Immature natural killer cell (primary cell): ENCODE measurements around the gene TMBIM1. TPM values are rescaled to one million over a fixed set of nuclear protein-coding genes. Genes with fewer than 3 reads are reported as not detected.
A peak's percentile ranks its signal among the peaks of the same experiment; 100 is the strongest.

ENCODE experiments used
- DNase-seq, 3 donors: peaks; one replicate each; pipeline ENCODE4 v3.0.0; 2022; ENCODE audit warnings: mixed read lengths in 1 of 3
- H3K27ac Mint-ChIP-seq, 6 donors: one replicate each; pipeline ENCODE4 v1.8.0; 2020; ENCODE audit warnings: mixed read lengths in 6 of 6, mild to moderate bottlenecking in 5 of 6, inconsistent platforms in 4 of 6, moderate library complexity in 3 of 6
- H3K27me3 Mint-ChIP-seq, 3 donors: one replicate each; pipeline ENCODE4 v1.8.0; 2020 to 2021; ENCODE audit warnings: low read depth in 3 of 3, mild to moderate bottlenecking in 3 of 3, mixed read lengths in 3 of 3, moderate library complexity in 3 of 3, inconsistent platforms in 1 of 3
- H3K36me3 Mint-ChIP-seq, 3 donors: one replicate each; pipeline ENCODE4 v1.8.0; 2020; ENCODE audit warnings: mixed read lengths in 3 of 3, inconsistent platforms in 2 of 3, mild to moderate bottlenecking in 2 of 3
- H3K4me1 Mint-ChIP-seq, 2 donors: one replicate each; pipeline ENCODE4 v1.8.0; 2020; ENCODE audit warnings: inconsistent platforms in 2 of 2, mild to moderate bottlenecking in 2 of 2, mixed read lengths in 2 of 2, moderate library complexity in 1 of 2
- H3K4me3 Mint-ChIP-seq, 5 donors: one replicate each; pipeline ENCODE4 v1.8.0; 2020; ENCODE audit warnings: mild to moderate bottlenecking in 5 of 5, mixed read lengths in 5 of 5, inconsistent platforms in 3 of 5, moderate library complexity in 3 of 5
- H3K9me3 Mint-ChIP-seq, 6 donors: one replicate each; pipeline ENCODE4 v1.8.0; 2020; ENCODE audit warnings: mild to moderate bottlenecking in 6 of 6, mixed read lengths in 6 of 6, inconsistent platforms in 4 of 6, moderate library complexity in 3 of 6
- polyA plus RNA-seq, 3 donors: library from polyadenylated mRNA; unstranded; fragments of 300-500 nt; fragmentation: Illumina TruSeq; gene quantifications; one replicate each; pipeline ENCODE4 v1.2.3, GENCODE V29; 2021

Gene TMBIM1
- polyA plus RNA-seq, 3 donors from 2014 or later, result 119 to 268 (median 155) TPM

DNA sequence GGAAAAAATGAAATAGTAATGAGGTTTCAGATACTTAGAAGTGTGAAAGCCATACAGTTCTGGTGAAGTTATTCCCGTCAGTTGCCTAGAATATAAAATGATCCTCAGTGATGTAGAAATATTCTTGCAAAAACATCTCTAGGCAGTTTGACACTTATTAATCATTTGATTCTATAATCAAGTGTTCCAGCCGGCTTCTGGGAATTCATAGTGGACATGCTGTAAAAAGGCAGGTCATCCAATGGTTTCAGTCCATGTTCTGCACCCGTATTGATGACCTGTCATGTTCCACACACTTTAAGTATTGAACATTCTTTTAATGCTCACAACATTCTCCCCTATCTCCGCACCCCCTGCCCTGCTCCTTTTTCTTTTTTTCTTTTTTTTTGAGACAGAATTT, 55.5 kb downstream of the TMBIM1 start:
- H3K9me3 Mint-ChIP-seq, result no peaks in the 10 kb centered on the region
- peaks cover 2 to 18% (median 5%) of the 10 kb centered on the region in 3 donors for H3K27me3 Mint-ChIP-seq
- H3K36me3 Mint-ChIP-seq, result peaks cover 18 to 65% (median 26%) of the 10 kb centered on the region in 3 donors
- peak overlapping the region in 2 of 6 donors; percentile 64 to 73 for H3K27ac Mint-ChIP-seq
- DNase-seq, result no peak
- peaks cover 23 to 55% of the 10 kb centered on the region in 2 donors for H3K4me1 Mint-ChIP-seq
- H3K4me3 Mint-ChIP-seq, result no peak overlapping the region

- no peak for DNase-seq
- Mint-ChIP-seq H3K4me1 (peaks cover 37 to 61% of the 10 kb centered on the region in 2 donors), H3K27ac (peak overlapping the region in 5 of 6 donors; percentile 22 to 83 (median 73)), H3K4me3 (no peak overlapping the region), H3K27me3 (peaks cover 10 to 27% (median 15%) of the 10 kb centered on the region in 3 donors), H3K9me3 (no peaks in the 10 kb centered on the region), H3K36me3 (peaks cover 24 to 65% (median 29%) of the 10 kb centered on the region in 3 donors)
These were observed 57.3 kb downstream of the TMBIM1 start for GRCh38 chr2:218235017-218235416.

GRCh38 chr2:218234521-218234920, 57.8 kb downstream of the TMBIM1 start:
- Mint-ChIP-seq H3K9me3 (no peaks in the 10 kb centered on the region), H3K4me3 (no peak overlapping the region), H3K27ac (peak overlapping the region in 5 of 6 donors; percentile 26 to 83 (median 66)), H3K27me3 (peaks cover 10 to 26% (median 19%) of the 10 kb centered on the region in 3 donors), H3K4me1 (peaks cover 40 to 61% of the 10 kb centered on the region in 2 donors), H3K36me3 (peaks cover 24 to 65% (median 29%) of the 10 kb centered on the region in 3 donors)
- no peak for DNase-seq

DNA sequence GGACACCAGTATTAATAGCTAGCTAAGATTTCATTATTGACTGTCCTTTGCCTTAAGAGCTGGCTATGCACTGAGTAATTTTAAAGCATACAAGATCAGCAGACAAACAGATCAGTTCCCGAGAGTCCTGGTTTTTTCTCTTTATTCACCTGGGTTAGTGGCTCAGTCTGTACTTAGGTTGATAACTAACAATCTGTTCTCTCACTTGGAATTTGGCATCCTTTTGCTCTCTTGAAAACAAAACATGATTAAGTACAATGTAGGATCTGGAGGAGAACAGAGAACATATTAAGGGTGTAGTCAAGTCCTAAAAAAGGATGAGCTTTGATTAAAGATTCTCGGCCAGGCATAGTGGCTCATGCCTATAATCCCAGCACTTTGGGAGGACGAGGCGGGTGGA, 58.8 kb downstream of the TMBIM1 start:
- no peak for DNase-seq
- peak overlapping the region in 1 of 5 donors; percentile 17 for H3K4me3 Mint-ChIP-seq
- H3K4me1 Mint-ChIP-seq, result peaks cover 48 to 65% of the 10 kb centered on the region in 2 donors
- peak overlapping the region; percentile 47 to 88 (median 74) for H3K27ac Mint-ChIP-seq
- peaks cover 9 to 26% (median 19%) of the 10 kb centered on the region in 3 donors for H3K27me3 Mint-ChIP-seq
- no peaks in the 10 kb centered on the region for H3K9me3 Mint-ChIP-seq
- peaks cover 26 to 64% (median 29%) of the 10 kb centered on the region in 3 donors for H3K36me3 Mint-ChIP-seq

DNA sequence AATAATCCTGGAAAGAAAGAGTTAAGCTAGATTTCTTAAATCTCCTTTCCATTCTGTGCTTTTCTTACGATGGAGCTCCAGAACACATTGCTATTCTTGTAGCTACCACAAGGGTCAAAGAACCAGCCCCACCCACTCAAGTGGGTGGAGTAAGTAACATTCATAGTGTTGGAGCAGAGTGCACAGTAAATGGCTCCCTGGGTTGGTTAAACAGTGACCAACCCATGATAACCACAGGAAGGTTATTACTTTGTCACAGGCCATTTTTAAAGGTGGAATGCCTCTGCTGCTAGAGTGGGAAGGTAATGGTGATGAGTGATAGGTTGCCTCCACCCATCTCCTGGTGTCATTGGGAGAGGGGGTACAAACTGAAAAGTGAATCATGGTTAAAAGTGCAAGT, 61.4 kb downstream of the TMBIM1 start:
- Mint-ChIP-seq H3K27ac (peak overlapping the region; percentile 86 to 97 (median 93)), H3K36me3 (peaks cover 30 to 66% (median 30%) of the 10 kb centered on the region in 3 donors), H3K4me1 (peaks cover 71 to 82% of the 10 kb centered on the region in 2 donors), H3K27me3 (peaks cover 7 to 23% (median 16%) of the 10 kb centered on the region in 3 donors), H3K9me3 (no peaks in the 10 kb centered on the region), H3K4me3 (peak overlapping the region; percentile 75 to 85 (median 82))
- peak; percentile 79 to 81 (median 80) for DNase-seq

DNA sequence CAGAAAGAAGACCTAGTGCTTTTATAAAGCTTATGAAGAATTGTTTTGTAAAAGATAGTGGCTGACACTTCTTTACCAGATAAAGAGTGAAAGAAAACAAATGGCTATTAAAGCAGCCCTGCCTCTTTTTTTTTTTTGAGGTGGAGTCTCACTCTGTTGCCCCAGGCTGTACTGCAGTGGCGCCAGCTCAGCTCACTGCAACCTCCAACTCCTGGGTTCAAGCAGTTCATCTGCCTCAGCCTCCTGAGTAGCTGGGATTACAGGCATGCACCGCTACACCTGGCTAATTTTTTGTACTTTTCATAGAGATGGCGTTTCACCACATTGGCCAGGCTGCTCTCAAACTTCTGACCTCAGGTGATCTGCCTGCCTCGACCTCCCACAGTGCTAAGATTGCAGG, 62.5 kb downstream of the TMBIM1 start:
- DNase-seq, result peak; percentile 45 to 56 (median 54)
- Mint-ChIP-seq H3K4me3 (peak overlapping the region; percentile 72 to 85 (median 82)), H3K27me3 (peaks cover 7 to 21% (median 16%) of the 10 kb centered on the region in 3 donors), H3K36me3 (peaks cover 30 to 69% (median 34%) of the 10 kb centered on the region in 3 donors), H3K9me3 (no peaks in the 10 kb centered on the region), H3K4me1 (peaks cover 82 to 85% of the 10 kb centered on the region in 2 donors), H3K27ac (peak overlapping the region; percentile 86 to 97 (median 93))

DNA sequence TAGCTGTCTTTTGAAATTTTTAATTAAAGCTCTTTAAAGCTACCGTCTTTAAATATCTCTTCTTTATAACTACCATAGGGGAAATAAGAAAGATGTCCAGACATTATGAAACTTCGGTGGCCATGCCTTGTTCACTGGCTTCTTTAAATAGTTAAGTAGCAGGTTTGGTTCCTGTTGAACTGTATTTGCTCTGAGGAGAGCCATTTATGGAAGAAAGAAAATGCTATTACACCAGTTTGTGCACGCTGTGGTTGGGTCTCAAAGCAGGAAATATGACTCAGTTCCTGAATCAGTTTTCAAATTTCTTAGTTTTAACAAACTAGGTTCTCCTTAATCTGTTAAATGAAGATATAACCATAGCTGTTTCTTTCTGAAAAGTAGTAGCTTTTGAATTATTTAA, 63.1 kb downstream of the TMBIM1 start:
- Mint-ChIP-seq H3K4me1 (peaks cover 83 to 85% of the 10 kb centered on the region in 2 donors), H3K9me3 (no peaks in the 10 kb centered on the region), H3K27me3 (peaks cover 7 to 19% (median 16%) of the 10 kb centered on the region in 3 donors), H3K36me3 (peaks cover 34 to 69% (median 34%) of the 10 kb centered on the region in 3 donors), H3K4me3 (peak overlapping the region; percentile 75 to 91 (median 82)), H3K27ac (peak overlapping the region; percentile 86 to 98 (median 94))
- peak; percentile 62 to 70 (median 68) for DNase-seq

DNA sequence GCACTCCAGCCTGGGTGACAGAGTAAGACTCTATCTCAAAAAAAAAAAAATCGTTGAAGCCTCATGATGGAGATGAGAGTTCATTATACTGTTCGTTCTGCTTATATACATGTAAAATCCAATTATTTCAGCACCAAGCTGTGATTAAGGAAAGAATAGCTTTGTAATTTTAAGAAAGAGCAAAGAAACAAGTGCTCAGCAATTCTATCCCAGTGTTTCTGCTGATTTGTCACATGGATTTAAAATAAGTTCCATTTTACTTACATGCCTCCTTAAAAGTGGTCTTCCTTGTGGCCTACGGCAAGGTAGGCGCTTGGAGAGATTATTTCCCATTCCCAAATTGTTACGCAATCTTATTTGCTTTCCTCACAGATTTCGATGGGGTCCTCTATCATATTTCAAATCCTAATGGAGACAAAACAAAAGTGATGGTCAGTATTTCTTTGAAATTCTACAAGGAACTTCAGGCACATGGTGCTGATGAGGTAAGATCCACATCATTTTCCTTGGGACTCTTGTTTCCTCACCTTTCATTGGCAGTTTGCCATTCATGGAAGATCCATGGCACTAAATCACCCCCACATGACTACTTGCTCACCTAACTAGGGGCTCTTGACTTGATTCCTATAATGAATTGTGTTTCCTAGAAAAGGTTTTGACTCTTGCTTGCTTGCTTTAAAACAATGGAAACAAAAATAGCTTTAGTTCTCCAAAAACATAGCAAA, 63.8 kb downstream of the TMBIM1 start:
- H3K9me3 Mint-ChIP-seq, result no peaks in the 10 kb centered on the region
- peak overlapping the region; percentile 86 to 98 (median 94) for H3K27ac Mint-ChIP-seq
- no peak for DNase-seq
- H3K4me1 Mint-ChIP-seq, result peaks cover 85 to 86% of the 10 kb centered on the region in 2 donors
- peak overlapping the region; percentile 75 to 91 (median 82) for H3K4me3 Mint-ChIP-seq
- peaks cover 7 to 19% (median 14%) of the 10 kb centered on the region in 3 donors for H3K27me3 Mint-ChIP-seq
- H3K36me3 Mint-ChIP-seq, result peaks cover 30 to 67% (median 32%) of the 10 kb centered on the region in 3 donors

DNA sequence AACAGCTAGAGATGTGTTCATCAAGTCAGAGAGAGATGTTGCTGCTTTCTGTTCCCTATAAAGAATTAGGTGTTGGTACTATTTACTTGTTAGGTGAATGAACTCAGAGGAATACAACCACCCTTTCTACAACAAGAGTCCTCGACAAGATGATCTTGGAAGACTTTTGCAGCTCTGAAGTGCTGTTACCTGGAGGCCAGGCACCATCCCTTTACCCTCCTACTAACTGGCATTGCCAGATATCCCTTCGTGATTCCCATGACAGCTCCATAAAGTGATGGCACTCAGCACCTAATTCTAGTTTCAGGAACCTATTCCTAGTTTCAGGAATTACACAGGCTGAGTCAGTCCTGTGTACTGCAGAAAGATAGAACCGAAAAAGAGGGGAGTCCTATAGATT, 65.4 kb downstream of the TMBIM1 start:
- Mint-ChIP-seq H3K36me3 (peaks cover 27 to 59% (median 29%) of the 10 kb centered on the region in 3 donors), H3K4me3 (peak overlapping the region in 4 of 5 donors; percentile 27 to 69 (median 48))

More for the DNA sequence above, 65.4 kb downstream of the TMBIM1 start:
- no peak for DNase-seq
- peaks cover 7 to 16% (median 14%) of the 10 kb centered on the region in 3 donors for H3K27me3 Mint-ChIP-seq
- no peaks in the 10 kb centered on the region for H3K9me3 Mint-ChIP-seq
- H3K27ac Mint-ChIP-seq, result peak overlapping the region; percentile 65 to 96 (median 87)
- peaks cover 90 to 93% of the 10 kb centered on the region in 2 donors for H3K4me1 Mint-ChIP-seq

Other genes with a start within 250 kb of the TMBIM1 start
- gene RUFY4, start 223.2 kb downstream of the TMBIM1 start, polyA plus RNA-seq, result under 1 TPM in 1 of 3 donors, not detected in 2; 0.50 TPM
- 100 to 1,000 TPM in 1 of 3 donors, 10 to 100 TPM in 2; 34.2 to 117 (median 75.7) TPM for gene CXCR2, start 166.5 kb downstream of the TMBIM1 start, polyA plus RNA-seq
- gene CXCR1, start 125.5 kb downstream of the TMBIM1 start, polyA plus RNA-seq, result 10 to 100 TPM; 13.0 to 64.7 (median 30.5) TPM
- 1,000 to 10,000 TPM; 1,394 to 2,060 (median 1,454) TPM for gene ARPC2, start 75.3 kb downstream of the TMBIM1 start, polyA plus RNA-seq
- 1 to 10 TPM in 1 of 3 donors, under 1 TPM in 2; 0.19 to 2.9 (median 0.22) TPM for gene GPBAR1, start 31.5 kb downstream of the TMBIM1 start, polyA plus RNA-seq
- gene AAMP, start 22.4 kb downstream of the TMBIM1 start, polyA plus RNA-seq, result 100 to 1,000 TPM in 2 of 3 donors, 10 to 100 TPM in 1; 71.8 to 158 (median 101) TPM
- 100 to 1,000 TPM in 1 of 3 donors, 10 to 100 TPM in 2; 96.3 to 145 (median 98.9) TPM for gene PNKD, start 22.0 kb downstream of the TMBIM1 start, polyA plus RNA-seq
- under 1 TPM in 1 of 3 donors, not detected in 2; 0.08 TPM for gene CATIP, start 64.4 kb upstream of the TMBIM1 start, polyA plus RNA-seq
- 1 to 10 TPM in 2 of 3 donors, under 1 TPM in 1; 0.66 to 1.8 (median 1.2) TPM for gene SLC11A1, start 89.8 kb upstream of the TMBIM1 start, polyA plus RNA-seq
- 10 to 100 TPM; 43.7 to 78.5 (median 61.8) TPM for gene CTDSP1, start 107.4 kb upstream of the TMBIM1 start, polyA plus RNA-seq
- gene VIL1, start 126.6 kb upstream of the TMBIM1 start, polyA plus RNA-seq, result under 1 TPM in 2 of 3 donors, not detected in 1; 0.47 to 0.63 TPM